Lung microvascular endothelial cell (primary cell): ENCODE measurements around the gene RAB21. TPM values are rescaled to one million over a fixed set of nuclear protein-coding genes. Genes with fewer than 3 reads are reported as not detected.
A peak's percentile ranks its signal among the peaks of the same experiment; 100 is the strongest.

Source experiments
- DNase-seq, 2 donors: peaks; one replicate each; pipeline versions ENCODE4 v3.0.0 to v3.0.0-alpha.2; 2010; ENCODE audit warnings: low read depth in 2 of 2
- total RNA-seq: library from RNA; depleted of rRNA; stranded (reverse); fragments of >200 nt; gene quantifications from 2 replicates; pipeline ENCODE4 v1.2.1, GENCODE V29; 2014

The RAB21 gene
- total RNA-seq, result 5.4 and 9.1 TPM in 2 replicates

- peak; percentile 96 to 99 for DNase-seq
Measured at GRCh38 chr12:71754461-71755145, at the start of gene RAB21. RAB21 (plus strand) TSS chr12:71754863; CDS start chr12:71755130, 267 bp downstream.

DNA sequence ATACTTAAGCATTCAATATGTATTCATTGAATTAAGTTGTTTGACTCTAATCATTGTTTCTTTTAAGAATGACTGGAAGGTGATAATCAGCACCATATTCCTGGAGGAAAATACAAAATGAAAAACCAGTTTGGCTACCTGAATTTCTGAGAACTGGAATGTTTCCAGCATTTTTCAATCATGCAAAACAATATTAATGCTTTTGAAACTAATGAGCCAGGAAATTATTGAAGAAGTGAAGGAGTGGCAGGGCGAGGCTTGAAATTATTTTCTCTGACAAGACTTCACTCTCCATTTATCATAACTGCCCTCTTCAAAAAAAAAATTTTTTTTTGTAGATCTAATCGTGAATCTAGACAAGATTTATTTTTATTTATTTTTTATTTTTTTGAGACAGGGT, 49.7 kb upstream of the RAB21 start:
- DNase-seq, result no peak

- DNase-seq, result no peak
Measured at GRCh38 chr12:71708658-71709057, 46.0 kb upstream of the RAB21 start.

- DNase-seq, result peak in 1 of 2 donors; percentile 77
Measured at GRCh38 chr12:71710276-71711125, 44.2 kb upstream of the RAB21 start.

GRCh38 chr12:71718611-71719010, 36.1 kb upstream of the RAB21 start:
- no peak for DNase-seq

DNA sequence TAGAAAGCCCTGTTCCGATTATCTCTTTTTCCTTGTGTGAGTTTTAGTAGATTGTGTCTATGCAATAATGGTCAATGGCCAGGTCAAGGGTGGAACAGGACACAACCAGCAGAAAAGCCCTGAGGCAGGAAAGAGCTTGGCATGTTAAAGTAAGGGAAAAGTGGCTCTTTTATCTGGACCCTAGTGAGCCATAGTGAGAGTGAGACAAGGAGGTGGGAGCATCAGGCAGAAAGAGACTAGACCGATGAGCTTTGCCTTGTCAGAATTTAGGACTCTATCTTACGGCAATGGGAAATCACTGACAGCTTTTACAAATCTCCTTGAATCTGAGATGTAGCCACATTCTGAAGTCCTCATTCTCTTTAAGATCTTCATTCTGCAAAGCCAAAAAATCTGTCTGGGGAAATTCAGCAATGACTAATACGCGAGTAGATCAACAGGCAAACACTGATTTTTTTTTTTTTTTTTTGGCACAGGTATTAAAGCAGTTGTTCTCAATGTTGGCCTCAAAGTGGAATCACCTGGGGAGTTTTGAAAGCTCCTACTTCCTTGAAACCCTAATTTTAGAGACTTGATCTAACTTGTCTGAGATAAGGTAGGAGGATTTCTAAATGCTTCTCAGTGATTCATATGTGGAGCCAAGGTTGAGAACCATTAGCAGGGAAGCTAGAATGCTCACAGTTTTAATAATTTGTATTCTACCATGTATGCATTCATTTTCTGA, 34.9 kb upstream of the RAB21 start:
- no peak for DNase-seq

GRCh38 chr12:71721783-71722505, 32.7 kb upstream of the RAB21 start:
- no peak for DNase-seq

DNA sequence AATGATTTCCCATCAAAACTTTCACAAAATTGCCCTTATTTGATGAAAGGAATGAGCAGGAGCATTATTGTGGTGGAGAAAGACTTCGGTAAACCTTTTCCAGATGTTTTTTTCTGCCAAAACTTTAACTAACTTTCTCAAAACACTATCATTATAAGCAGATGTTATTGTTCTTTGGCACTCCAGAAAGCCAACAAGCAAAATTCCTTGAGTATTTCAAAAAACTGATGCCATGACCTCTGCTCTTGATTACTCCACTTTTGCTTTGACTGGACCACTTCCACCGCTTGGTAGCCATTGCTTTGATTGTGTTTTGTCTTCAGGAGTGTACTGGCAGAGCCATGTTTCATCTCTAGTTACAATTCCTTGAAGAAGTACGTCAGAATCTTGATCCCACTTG, 29.7 kb upstream of the RAB21 start:
- DNase-seq, result no peak

DNA sequence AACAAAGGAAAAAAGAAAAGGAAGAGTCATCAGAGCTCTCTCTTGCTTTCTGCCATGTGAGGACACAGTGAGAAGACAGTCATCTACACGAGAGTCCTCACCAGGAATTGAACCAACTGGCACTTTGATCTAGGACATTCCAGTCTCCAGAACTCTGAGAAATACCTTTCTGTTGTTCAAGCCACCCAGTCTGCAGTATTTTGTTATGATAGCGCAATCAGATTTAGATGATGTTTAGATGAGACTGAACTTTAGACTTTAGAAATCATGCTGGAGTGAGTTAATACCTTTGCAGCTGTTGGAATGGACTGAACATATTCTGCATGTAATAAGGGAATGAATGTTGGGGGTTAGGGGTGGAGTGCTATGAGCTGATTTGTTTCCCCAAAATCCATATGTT, 28.1 kb upstream of the RAB21 start:
- no peak for DNase-seq

DNA sequence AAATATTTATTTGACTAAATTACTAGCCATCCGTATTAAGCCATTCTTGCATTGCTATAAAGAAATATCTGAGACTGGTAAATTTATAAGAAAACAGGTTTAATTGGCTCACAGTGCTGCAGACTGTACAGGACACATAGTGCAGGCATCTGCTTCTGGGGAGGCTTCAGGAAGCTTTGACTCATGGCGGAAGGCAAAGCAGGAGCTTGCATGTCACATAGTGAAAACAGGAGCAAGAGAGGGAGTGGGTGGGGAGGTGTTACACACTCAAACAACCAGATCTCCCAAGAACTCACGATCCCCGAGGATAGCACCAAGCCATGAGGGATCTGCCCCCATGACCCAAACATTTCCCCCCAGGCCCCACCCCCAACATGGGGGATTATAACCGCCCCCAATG, 26.7 kb upstream of the RAB21 start:
- peak in 1 of 2 donors; percentile 52 for DNase-seq

DNA sequence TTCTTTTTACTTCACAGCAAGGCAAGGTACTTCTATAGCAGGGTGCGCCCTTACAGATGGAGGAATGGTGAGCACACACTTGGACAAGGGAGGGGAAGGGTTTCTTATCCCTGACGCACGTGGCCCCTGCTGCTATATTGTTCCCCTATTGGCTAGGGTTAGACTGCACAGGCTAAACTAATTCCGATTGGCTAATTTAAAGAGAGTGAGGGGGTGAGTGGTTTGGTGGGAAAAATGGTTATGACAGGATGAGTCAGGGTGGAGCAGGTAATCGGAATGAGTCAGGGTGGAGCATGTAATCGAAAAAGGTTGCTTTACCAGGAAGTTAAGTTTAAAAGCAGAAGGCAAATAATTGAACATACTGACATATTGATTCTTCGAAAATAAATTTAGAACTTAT, 23.7 kb upstream of the RAB21 start:
- DNase-seq, result no peak

DNA sequence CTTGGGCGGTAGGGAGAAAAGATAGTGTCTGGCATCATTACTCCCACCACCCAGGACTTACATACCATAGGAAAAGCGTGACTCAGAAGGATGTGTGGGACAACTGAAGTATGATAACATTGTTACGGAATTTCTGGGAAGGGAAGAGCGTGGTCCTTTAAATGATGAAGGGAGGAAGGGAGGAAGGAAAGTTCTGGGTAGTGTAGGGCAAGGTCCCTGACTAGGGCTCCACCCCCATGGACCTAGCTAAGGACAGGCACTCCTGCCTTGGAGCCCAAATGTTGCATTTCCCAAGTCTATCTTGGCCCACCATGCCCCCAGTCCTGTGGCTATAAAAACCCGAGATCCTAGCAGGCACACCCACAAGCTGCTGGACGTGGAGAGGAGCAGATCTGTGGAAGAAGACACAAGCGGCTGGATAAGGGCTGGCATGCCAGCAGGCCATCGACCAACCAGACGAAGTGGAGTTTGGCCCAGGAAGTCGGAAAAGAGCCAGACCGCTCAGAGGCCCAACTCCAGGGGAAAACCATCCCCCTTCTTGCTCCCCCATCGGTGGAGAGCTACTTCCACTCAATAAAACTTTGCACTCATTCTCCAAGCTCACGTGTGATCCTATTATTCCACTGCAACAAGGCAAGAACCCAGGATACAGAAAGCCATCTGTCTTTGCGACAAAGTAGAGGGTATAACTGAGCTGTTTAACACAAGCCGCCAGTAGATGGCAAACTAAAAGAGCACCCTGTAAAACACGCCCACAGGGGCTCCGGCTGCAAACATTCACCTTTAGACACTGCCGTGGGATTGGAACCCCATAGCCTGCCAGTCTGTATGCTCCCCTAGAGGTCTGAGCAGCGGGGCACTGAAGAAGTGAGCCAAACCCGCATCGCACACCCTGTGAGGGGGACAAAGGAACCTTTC, 23.0 kb upstream of the RAB21 start:
- peak in 1 of 2 donors; percentile 17 for DNase-seq

- no peak for DNase-seq
Measured at GRCh38 chr12:71732357-71732712, 22.3 kb upstream of the RAB21 start.

DNA sequence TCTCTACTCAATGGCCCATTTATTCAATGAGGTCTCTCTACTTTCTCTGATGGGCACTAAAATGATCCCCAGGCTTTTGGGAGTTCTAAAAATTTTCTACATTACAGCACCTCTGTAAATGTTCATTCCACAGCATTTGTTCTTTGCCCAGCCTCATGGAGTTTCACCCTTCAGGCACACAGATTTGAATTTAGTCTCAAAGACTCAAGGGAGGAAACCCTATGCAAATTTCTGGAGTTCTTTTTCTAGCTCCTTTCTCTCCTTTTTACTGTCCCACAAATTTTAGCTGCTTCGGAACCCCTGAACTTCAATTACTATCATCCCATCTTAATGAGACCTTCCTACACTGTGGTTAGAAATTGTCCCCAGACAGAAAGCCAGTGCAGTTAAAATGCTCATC, 17.5 kb upstream of the RAB21 start:
- DNase-seq, result no peak

DNA sequence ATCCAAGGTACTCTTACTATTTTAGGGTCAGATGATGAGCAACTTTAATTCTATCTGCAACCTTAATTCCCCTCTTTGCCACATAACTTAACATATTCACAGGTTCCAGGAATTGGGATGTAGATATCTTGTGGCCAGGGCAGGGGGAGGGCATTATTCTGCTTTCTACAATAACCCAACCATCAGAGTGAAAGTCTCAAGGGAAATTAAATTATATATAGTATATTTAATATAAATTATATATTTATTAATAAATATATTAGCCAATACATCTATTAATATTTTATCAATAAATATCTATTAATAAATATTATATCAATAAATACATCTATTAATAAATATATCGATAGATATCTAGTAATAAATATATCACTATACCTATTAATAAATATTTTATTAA, 11.7 kb upstream of the RAB21 start:
- no peak for DNase-seq

DNA sequence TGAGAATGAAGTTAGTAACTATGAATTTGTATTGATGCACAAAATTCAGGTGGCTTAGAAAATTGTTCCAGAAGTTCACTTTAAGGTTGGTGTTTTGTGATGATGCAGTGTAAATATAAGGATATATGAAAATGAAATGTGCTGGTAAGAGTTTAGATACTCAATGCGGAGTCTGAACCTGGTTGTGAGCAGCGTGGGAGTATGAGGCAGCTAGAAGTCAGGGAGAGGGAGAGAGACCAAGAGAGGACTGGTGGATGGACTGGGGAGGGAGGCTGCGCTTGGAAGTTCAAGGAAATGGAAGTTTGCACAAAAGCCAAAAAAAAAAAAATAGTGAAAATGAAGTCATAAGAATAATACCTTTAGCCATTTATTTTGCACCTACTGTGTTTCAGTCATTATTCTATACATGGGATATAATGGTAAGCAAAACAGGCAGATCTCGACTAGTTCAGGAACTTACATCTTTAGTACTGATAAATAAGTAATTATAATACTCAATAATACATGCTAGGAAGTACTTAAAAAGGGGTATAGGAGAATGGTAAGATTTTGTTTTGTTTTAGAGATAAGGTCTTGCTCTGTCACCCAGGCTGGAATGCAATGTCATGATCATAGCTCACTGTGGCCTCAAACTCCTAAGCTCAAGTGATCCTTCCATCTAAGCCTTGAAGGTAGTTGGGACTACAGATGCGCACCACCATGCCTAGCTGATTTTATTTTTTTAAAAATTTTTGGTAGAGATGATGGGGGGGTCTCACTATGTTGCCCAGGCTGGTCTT, 10.0 kb upstream of the RAB21 start:
- no peak for DNase-seq

GRCh38 chr12:71746974-71747611, 7.6 kb upstream of the RAB21 start:
- DNase-seq, result peak; percentile 78 to 80

DNA sequence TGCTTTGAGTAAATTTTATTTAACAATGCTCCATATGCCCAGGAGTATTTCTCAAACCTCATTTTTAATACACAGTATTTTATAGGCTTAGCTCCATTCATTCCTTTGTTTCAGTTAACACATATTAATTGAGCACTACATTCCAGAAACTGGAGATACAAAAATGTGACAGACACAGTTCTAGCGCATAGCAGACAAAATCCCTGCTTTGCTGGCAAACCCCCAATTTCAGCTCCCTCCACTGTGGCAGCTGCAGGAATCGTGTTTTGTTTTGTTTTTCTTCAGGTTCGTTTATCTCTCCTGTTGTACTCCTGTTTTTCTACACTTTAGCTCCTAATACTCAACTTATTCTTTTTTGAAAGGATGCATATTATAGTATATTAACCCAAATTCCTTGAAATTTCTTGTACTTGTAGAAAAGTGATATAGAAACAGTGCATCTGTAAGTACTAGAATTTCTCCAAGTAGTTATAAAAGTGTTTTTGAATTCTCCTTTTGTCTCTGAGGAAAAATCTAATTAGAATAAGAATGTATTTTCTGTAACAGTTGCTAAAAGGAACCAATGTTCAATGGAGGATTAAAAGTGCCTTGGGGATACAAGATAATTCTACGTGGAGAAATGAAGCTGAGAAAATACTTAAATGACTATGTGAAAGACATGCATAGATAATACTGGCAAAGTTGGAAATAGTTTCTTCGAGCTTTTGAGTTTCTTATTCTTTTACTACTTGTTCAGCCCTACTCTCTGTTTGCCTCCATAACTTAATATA, 6.4 kb upstream of the RAB21 start:
- DNase-seq, result no peak

DNA sequence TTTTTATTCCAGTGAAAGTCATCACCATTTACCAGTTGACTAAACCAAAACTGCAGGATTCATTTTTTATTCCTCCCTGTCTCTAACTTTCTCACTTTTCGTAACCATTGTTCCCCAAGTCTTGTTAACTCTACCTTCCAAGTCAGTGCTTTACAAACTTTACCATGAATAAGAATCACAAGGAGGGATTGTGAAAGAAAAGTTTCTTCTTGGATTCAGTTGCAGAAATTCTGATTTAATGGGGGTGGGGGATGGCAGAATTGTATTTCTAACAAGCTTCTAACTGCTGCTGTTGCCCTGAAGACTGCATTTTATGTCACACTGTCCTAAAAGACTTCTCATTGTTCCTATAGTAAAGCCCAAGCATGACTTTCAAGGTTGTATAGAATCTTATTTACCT, 5.0 kb upstream of the RAB21 start:
- no peak for DNase-seq
